GM21717 (cell line): ENCODE data around the gene HEATR5A.
"Not testable (repeated sequence)": the region's sequence is repeated elsewhere in the genome, so short reads cannot be mapped to it uniquely, and the experiment has no call there.

ENCODE experiments used
- ATAC-seq: cut with Tn5 transposase; IDR thresholded peaks from one replicate; pipeline ENCODE4 v1.9.1; 2021; ENCODE audit warnings: mild to moderate bottlenecking, moderate library complexity; ENCODE audit not compliant: unreplicated experiment

HEATR5A gene

DNA sequence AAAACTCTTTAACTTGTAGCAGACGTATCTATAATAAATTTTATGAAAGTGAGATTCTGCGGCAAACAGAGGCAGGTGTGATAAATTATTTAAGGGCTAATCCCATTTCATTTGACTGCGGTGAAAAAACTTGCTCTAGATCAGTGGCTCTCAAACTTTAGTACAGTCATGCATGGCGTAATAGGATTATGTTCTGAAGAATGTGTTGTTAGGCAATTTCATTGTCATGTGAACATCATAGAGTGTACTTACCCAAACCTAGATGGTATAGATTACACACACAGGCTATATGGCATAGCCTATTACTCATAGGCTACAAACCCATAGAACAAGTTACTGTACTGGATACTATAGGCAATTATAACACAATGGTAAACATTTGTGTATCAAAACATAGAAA is 83.7 kb downstream of the HEATR5A start:
- ATAC-seq: no peak

DNA sequence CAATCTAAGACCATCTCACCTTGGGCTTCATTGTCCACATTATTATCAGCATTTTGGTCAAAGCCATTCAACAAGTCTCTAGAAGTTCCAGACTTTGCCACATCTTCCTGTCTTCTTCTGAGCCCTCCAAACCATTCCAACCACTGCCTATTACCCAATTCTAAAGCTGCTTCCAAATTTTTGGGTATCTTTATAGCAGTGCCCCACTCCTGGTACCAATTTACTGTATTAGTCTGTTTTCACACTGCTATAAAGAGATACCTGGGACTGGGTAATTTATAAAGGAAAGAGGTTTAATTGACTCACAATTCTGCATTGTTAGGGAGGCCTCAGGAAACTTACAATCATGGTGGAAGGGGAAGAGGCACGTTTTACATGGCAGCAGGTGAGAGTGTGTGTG is 89.0 kb downstream of the HEATR5A start:
- ATAC-seq: not testable (repeated sequence)

- not testable (repeated sequence) for ATAC-seq
These were observed 90.4 kb downstream of the HEATR5A start for GRCh38 chr14:31329876-31330521.

DNA sequence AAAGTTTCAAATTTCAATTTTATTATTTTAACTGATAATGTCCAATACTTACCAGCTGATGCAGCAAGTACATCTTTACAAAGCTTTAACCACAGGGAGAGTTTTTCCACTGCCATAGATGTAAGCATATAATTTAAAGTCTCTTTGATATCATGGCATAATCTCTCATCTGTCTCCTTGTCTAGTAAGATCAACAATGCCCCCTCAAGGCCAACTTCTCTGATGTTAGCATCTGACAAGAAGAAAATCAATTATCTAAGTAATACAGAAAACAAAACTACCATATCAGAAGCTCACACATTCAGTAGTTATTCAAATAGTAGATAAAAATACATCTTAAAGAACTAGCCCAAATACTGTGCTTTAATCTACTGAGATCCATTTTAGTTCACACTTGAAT is 94.2 kb downstream of the HEATR5A start:
- ATAC-seq: no peak

DNA sequence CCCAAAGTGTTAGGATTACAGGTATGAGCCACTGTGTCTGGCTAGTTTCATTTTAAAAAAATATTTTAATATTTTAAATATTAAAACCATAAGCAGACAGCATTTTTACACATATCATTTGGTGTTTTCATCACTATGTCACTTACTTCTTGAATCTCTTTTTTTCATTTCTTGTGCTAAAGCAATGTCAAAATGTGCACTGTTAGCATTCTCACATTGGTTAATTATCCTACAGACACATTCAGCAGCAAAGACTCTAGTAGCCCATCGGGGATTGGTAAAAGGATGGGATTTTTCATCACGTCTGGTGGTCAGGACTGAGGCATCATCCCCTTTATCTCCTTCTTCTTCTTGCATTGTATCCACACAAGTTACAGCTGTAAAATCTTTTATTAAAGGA is 96.9 kb downstream of the HEATR5A start:
- ATAC-seq: no peak

DNA sequence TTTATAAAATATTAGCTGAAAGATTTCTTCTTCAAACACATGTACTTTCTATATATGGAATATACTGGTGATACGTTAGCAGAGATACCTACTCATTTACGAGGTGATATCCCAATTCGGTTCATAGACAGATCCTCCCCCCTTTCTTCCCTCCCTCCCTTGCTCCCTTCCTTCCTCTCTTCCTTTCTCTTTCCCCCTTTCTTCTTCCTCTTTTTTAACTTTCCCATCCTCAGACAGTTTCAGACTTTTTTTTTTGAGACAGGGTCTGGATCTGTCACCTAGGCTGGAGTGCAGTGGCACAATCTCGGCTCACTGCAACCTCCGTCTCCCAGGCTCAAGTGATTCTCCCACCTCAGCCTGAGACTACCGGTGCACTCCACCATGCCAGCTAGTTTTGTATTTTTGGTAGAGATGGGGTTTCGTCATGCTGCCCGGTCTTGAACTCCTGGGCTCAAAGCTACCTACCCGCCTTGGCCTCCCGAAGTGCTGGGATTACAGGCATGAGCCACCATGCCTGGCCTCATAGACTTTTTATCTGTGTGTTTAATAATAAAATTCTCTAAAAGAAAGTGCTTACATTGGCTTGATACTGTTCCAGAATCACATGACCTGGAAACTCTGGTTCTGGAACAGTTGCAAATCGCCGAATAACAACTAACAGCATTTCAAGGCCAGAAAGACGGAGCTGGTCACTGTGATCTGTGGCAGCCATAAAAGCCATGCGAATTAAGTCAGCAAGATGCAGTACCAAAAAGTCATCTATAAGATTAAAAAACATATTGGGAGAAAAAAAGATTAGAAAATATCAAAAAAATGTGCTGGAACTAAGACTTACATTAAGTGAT is 99.2 kb downstream of the HEATR5A start:
- no peak for ATAC-seq

DNA sequence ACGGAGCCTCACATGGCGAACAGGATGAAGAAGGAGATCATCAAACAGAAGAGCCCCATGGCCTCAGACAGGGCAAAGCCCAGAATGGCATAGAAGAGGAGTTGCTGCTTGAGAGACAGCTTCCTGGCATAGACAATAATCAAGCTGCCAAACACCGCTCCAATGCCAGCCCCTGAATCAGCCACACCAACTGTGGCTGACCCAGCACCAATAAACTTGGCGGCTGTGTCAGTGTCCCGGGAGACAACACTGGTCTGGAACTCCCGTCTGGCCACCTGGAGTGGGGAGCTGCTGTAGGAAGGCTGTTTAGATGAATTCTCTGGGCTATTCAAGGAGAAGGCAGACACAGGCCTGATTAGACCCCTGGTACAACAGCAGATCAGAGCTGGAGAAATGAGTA is 100.1 kb downstream of the HEATR5A start:
- ATAC-seq: no peak

GRCh38 chr14:31319701-31320100 is 100.6 kb downstream of the HEATR5A start:
- no peak for ATAC-seq

DNA sequence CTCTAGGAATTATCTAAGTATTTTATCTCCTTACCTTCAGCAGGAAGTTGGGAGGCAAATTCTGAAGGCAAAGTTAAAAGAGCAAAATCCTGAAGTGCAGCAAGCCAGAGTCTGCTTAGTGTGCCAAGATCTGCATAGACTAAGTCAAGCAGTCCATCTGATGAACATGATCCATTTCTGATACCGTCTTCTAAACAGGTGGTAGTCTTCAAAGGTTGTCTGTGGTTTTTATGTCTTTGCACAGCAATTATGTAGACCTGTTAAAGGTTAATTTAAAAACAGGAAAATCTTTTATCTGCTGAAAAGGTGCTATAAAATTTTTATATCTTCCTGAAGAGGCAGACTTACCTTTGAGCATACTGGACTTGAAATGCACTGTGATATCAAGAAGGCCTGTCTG is 107.4 kb downstream of the HEATR5A start:
- ATAC-seq: no peak

- not testable (repeated sequence) for ATAC-seq
These were observed 108.0 kb downstream of the HEATR5A start for GRCh38 chr14:31312370-31312769.

DNA sequence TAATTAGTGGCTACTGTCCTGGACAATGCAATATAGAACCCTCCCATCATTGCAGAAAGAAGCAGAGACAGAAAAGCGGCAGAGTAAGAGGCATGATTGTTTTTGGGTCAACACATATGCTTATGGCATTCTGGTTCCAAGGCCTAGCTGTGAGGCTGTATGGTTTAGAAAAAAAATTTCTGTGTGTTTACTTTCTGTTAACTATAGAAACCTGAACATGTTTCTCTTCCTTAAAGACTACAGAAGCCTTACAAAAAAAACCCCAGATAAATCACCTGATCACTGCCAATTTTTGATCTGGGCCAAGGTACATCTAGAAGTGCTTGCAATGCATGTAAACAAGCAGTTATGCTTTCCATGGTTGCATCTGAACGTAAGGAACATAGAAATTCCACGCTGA is 112.7 kb downstream of the HEATR5A start:
- no peak for ATAC-seq

DNA sequence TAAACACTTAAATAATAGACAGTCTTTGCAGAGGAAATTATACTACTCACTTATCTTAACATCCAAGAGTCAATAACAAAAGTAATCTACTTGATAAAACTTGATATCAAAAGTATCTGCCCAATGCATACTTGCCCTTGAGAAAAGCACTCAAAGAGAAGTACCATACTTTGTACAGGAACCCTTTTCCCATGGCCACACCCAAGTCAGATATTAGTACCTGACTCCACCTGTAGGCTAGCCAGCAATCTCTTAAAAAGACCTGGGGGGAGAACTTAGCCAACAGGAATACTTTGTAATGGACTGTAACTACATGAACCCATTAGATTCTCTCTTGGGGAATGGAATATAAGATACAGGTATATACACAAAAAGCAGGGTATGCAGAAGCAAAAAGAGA is 113.2 kb downstream of the HEATR5A start:
- no peak for ATAC-seq

GRCh38 chr14:31303654-31304053 is 116.7 kb downstream of the HEATR5A start:
- ATAC-seq: no peak

DNA sequence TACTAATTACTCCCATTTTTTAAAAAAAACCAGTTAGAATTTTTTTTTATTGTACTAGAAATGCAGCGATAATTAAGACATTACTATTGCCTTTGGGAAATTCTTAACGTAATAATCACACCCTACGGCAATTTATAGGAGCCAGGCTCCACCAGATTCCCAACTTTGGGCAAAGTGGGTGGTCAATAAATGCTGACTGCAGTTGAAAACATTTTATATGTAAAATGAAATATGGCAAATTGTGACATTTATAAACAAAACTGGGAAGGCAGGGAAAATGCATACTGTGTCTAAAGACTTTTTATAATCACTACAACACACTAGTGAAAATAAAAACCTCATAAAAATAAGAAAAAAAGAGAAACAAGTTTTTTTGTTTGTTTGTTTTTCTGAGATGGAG is 119.5 kb downstream of the HEATR5A start:
- ATAC-seq: no peak

GRCh38 chr14:31300296-31300695 is 120.1 kb downstream of the HEATR5A start:
- ATAC-seq: no peak

GRCh38 chr14:31297701-31298344 is 122.5 kb downstream of the HEATR5A start:
- peak; percentile 73 for ATAC-seq

DNA sequence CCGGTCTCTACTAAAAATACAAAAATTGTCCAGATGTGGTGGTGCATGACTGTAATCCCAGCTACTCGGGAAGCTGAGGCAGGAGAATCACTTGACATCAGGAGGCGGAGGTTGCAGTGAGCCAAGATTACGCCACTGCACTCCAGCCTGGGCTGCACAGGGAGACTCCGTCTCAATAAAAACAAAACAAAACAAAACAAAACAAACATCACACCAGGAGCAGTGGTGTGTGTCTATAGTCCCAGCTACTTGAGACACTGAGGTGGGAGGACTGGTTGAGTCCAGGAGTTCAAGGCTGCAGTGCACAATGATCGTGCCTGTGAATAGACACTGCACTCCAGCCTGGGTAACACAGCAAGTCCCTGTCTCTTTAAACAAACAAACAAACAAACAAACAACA is 123.2 kb downstream of the HEATR5A start:
- no peak for ATAC-seq

DNA sequence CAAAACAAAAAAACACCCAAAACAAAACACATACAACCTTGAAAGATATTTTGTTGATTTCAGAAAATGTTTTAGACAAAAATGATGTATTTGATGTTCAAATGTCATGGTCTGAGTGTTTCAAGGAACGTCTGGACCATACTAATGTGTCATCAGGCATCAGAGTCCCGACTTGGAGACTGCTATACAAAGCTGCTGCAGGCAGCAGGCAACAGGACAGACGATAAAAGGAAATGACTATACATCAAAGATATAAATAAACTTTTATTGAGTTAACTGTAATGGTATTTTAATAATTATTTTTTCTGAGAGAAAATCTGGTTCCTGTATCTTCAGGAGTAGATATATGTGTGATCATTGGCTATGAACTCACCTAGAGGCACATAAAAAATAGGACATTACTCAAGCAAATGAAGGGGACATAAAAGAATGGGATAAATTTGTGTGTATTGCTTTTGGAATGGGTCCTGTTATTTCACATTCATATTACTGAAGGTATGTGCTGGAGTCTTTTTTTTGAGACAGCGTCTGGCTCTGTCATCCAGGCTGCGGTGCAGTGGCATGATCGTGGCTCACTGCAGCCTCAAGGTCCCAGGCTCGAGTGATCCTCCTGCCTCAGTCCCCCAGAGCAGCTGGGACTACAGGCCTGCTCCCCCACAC is 125.5 kb downstream of the HEATR5A start:
- no peak for ATAC-seq

DNA sequence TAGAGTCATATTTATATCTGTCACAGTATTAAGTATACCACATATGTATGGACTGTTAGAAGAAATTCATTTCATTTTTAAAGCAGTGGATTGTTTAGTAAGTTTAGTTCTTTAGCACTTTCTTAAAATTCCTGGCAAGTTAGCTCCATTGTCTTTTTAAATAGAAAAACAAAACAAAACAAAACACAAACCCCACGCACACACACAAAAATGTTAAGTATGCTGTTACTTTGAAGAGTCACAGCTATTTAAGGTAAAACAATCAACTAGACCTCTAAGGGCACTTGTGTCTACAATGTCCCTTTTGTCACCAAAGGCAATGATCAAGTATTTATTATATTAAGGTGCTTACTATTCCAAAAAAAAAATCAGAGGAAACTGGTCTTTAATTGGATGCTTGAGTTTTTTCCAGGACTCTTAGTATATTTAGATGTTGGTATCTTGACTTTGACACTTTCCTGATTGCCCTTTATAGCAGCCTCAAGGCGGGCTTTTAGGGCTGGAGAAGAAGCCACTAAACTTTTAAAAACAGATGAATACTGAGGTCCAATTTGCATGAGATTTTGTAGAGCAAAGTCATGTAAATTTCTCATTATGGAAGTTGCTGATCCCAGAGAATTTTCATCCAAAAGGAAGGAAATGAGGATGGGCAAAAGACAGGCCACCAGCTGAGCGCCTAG is 127.3 kb downstream of the HEATR5A start:
- no peak for ATAC-seq

DNA sequence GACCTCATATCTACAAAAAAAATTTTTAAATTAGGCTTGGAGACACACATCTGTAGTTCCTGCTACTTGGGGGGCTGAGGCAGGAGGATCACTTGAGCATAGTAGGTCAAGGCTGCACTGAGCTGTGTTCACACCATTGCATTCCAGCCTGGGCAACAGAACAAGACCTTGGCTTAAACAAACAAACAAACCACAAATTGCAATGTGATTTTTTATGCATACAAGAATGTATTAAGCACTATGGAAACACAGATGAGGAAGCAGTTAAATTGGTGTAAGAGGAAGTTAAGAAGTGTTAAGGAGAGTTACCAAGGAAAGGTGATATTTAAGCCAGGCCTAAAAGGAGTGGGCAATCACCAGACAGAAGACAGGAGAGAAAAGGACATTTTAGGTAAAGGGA is 129.1 kb downstream of the HEATR5A start:
- no peak for ATAC-seq
